PFSK-1 (cell line): Measurements from ENCODE around the gene GSKIP.

Experiments used
- POLR2AphosphoS5 ChIP-seq: IDR thresholded peaks from 2 replicates; pipeline ENCODE4 v1.6.1; 2012; ENCODE audit warnings: low read depth, mild to moderate bottlenecking, control low read depth, low read length, moderate library complexity
- REST ChIP-seq, 2 experiments: IDR thresholded peaks; 2 replicates each; pipeline versions ENCODE4 v1.6.1 to v1.8.0; 2011 to 2012; ENCODE audit warnings: low read depth in 2 of 2, low read length in 2 of 2, control low read depth in 1 of 2, inconsistent platforms in 1 of 2, mild to moderate bottlenecking in 1 of 2, moderate library complexity in 1 of 2; ENCODE audit not compliant: insufficient read depth in 1 of 2
- TAF1 ChIP-seq: IDR thresholded peaks from 2 replicates; pipeline ENCODE4 v1.6.1; 2012; ENCODE audit warnings: low read length, control low read depth, borderline replicate concordance; ENCODE audit not compliant: insufficient read depth

GRCh38 chr14:96354246-96354645 is 9.1 kb upstream of the GSKIP start:
- no peak for TF ChIP-seq POLR2AphosphoS5
- no peak for TF ChIP-seq REST (IDR thresholded peaks at IDR 0.05; ENCODE audit: insufficient read depth in 1 of 2, low read depth in 2 of 2, low read length in 2 of 2)
- no peak for TF ChIP-seq TAF1
